GM18520 (cell line): ENCODE data around the gene CCDC186.
A peak's percentile ranks its signal among the peaks of the same experiment; 100 is the strongest.
"Not testable (repeated sequence)": the region's sequence is repeated elsewhere in the genome, so short reads cannot be mapped to it uniquely, and the experiment has no call there.

Experiments
- ATAC-seq: cut with Tn5 transposase; IDR thresholded peaks from one replicate; pipeline ENCODE4 v1.9.1; 2021; ENCODE audit not compliant: unreplicated experiment

CCDC186 gene

DNA sequence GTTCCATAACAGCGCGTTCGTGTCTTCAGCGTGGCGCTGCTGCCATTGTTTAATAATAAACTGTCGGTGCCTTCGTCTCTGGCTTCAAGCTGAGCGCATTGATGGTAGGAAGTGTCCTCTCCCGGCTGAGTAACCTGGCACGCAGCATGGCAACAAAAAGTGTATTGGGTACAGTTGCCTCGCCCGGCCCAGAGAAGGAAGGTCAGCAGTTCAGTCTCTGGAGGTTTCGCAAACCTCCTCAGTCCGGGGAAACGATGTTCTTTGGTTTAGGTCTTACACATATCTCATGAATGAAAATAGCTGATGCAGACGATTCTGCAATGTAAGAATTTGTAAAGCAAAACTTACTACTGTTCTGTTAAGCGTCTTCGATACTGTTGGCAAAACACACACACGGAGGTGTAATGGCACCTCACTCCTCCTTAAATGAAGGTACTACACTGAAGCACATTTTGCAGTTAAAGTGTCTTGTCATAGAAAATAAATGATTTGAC, 739 bp upstream of the CCDC186 start:
- peak; percentile 1 for ATAC-seq

DNA sequence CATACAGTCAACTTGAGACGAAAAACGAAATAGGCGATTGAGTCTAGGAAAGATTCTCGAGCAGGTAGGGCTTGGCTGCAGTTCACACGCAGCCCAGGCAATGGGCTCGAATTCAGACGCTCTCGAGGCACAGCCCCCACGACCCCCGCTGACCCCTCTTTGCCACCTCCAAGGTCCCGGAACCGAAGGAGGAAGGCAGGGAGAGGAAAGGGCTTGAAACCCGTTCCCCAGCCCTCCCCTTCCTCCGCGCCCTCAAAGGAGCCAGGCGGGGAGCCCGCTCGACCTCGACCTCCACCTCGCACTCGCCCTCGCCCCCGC, 441 bp downstream of the CCDC186 start:
- ATAC-seq: no peak

DNA sequence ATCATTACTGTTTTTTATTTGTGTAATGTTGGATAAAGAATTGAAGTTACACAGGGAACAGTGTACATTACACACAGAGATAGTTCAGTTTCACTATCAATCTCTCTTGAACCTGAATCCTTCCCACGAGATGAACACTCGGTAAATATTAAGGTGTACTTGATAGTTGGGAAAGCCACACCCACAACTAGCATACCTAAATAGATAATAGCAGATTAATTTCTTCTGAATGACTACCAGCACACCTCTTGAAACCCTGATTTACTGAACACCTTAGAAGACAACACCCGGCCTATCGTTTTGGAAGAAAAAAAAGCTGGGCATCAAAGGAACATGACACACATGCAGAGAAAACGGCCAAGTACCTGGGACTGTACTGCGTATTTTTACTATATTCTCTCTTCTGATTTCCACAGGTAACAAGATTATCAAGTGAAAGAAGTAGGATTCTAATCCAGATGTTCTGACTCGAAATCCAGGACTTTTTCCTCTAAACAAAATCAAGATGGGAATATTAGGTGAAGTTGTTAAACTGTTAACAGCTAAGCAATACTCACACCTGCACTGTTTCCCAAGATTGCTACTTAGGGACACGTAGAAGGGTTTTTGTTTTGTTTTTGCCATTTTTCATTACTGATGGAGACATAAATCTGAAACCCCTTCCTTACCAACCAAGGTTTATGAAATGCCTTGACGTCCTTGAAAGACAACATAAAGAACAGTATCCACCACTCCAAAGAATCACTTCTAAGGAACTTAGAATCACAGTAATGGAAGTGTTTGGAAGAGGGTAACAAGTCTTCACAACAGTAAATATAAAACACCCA, 1.0 kb downstream of the CCDC186 start:
- no peak for ATAC-seq

DNA sequence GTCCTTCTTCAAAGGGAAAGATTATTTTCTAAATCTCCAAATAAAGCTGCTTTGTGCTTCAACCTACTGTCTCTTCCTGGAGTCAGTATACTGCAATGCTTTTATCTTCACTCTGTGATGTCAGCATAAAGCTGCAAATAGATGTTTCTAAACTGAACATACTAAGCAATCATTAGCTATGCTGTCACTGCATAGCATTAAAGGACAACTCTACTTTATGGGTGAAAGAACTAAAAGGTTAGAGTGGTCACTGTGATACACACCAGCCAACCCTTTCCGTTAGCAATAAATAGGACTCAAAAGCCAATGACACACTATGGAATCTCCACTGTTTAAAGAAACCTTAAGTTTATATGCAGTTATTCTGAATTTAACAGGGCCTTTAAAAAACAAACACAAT, 1.8 kb downstream of the CCDC186 start:
- ATAC-seq: no peak

DNA sequence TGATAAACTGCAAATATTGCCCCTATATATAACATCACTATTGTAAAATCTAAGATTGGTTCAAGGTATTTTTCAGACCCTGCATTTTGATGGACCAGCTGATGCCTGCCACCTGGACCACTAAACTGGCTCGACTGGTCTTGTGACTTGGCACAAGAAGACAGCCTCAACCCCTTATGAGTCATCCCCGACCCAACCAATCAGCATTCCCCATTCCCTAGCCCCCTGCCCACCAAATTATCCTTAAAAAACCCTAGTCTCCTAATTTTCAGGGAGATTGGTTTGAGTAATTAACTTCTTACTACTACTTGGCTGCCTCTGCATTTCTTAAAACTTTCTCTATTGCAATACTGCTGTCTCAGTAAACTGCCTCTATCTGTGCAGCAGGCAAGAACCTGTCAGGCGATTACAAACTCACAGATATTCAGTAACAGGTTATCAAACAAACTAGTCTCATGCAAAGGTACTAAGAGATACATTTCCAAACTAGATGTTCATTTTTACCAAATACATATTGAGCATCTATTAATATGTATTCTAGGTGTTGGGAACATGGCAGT, 5.5 kb downstream of the CCDC186 start:
- ATAC-seq: no peak

DNA sequence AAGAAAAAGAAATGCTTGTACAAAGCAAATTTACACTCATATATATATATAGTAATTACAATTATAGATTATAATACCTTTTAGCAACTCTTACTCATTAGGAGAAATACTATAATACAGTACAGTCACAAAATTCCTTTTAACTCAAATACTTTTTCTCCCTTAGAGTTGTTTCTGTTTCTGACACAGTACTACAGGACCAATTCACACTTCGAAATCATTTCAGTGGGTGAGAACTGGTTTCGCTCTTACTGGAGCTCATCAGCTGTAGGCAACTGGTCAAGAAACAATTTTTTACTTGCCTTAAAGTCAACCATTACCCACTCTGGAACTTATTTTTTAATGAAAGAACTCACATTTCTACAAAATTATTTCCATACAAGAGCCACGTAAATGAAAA, 6.0 kb downstream of the CCDC186 start:
- peak; percentile 53 for ATAC-seq

DNA sequence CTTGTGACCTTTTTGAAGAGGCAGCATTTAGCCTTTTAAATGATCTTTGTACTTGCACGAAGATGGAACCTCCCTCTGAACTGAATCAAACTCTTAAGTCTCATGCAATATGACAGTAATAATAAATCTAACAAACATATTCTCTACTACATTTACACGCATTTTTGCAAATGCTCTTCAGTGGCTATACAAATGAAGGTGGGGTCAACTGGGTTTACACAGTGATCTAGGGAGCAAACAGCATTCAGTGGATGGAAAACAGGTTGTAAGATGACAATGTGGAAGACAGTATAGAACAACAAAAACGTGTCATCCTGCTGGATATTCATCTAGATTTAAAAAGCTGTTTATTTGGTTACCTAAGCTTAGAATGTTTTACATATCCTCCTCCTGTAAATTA, 7.5 kb downstream of the CCDC186 start:
- ATAC-seq: no peak

DNA sequence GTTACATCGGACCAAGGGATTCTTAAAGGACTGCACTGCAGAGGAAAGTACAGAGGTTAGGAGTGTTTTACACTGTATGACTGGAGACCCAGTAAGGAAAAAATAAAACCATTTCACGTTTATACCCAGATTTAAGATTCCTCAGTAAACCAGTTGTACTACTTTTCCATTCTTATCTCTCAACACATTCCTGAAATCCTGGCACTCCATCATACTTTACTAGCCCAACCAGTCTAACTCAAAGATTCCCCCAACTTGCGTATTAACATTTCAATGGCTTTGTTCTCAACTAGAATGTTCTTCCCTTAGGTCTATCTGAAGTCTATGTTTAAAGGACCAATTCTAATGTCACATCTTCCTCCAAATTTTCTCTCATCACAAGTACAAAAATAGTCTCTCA, 8.0 kb downstream of the CCDC186 start:
- no peak for ATAC-seq

DNA sequence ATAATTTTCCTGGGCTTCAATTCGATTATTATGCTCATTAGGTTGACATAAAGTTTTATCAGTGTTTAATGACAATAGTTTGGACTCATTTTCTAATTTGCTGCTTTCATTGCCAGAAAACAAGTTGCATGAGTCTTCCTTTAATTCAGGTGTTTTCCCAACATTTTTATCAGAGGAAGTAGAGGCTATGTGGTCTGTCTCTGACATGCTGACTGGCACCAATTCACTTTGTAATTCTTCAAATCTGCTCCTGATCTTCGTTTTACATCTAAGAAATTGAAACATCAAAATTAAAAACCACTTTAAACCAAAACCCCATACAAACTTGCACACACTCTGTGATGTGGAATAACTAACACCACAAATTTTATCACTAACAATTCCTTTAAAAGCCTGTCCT, 10.9 kb downstream of the CCDC186 start:
- no peak for ATAC-seq

DNA sequence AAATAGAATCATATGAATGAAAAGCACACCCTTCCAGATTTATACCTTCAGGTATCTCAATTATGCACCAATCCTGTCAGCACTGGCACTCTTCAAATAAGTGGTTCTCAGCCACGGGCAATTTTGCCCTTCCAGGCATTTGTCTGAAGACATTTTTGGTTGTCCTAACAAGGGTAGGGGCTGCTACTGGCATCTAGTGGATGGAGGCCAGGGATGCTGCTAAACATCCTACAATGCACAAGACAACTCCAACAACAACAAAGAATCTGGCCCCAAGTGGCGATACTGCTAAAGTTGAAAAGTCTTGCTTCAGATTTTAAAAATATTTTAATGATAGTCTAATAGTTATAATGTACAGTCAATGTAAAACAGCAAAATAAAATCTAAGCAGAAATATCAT, 16.1 kb downstream of the CCDC186 start:
- ATAC-seq: no peak

DNA sequence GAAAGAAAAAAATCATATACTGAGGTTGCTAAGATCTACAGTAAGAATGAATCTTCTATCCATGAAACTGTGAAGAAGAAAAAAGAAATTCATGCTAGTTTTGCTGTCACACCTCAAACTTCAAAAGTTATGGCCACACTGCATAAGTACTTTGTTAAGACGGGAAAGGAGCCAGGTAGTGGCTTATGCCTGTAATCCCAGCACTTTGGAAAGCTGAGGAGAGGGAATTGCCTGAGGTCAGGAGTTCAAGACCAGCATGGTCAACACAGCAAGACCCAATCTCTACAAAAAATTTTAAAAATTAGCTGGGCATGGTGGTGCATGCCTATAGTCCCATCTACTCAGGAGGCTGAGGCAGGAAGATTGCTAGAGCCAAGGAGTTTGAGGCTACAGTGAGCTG, 22.1 kb downstream of the CCDC186 start:
- ATAC-seq: no peak

DNA sequence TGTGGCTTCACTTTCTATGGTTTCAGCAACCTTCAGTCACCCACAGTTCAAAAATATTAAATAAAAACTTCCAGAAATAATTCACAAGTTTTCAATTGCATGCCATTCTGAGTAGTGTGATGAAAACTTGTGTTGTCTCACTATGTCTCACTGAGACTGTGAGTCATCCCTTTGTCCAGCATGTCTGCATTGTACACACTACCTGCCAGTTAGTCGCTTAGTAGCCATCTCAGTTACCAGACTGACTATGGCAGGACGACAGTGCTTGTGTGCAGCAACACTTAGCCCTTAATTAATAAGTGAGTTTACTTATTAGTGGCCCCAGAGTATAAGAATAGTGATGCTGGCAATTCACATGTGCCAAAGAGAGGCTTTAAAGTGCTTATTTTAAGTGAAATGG, 22.5 kb downstream of the CCDC186 start:
- no peak for ATAC-seq

DNA sequence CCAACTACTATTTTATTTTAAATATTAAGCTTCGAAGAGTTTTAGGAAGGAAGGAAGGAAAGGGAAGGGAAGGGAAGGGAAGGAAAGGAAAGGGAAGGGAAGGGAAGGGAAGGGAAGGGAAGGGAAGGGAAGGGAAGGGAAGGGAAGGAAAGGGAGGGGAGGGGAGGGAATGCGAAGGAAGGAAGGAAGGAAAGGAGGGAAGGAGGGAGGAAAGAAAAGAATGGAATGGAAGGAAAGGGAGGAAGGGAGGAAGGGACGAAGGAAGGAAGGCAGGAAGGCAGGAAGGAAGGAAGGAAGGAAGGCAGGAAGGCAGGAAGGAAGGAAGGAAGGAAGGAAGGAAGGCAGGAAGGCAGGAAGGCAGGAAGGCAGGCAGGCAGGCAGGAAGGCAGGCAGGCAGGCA, 24.5 kb downstream of the CCDC186 start:
- ATAC-seq: not testable (repeated sequence)

DNA sequence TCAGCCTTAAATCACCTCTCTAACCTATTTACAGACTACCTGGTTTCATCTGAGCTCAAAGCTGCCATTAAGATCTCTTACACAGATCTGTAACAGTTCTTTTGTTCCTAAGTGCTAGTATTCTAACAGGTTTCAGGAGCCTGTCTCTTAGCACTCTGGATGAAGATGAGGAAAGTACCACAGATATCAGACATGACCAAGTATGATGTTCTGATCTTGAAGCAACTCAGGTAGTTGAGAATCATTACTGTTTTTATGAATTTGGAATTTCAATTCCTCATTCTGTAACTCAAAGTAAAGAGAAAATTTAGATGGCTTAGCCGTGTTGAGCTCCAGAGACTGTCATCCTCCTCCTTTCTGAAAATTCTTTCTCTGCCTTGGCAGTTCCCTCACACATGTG, 30.8 kb downstream of the CCDC186 start:
- no peak for ATAC-seq

DNA sequence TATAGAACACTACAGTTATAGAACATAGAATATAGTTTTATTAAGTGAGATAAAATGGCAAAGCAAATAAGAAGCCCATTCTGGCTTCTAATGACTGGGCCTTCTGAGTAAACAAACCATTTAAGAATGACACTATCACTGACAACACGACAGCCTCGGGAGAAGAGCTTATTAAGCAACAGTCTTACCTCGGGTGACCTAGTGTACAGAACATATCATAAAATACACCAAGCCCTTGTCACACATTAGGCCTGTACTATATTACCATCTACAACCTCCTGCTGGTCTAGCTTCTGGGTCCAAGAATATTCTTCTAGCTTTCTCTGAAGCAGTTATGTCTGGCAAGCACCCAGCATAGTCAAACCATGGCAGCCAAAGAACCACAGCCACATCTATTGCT, 32.0 kb downstream of the CCDC186 start:
- no peak for ATAC-seq

DNA sequence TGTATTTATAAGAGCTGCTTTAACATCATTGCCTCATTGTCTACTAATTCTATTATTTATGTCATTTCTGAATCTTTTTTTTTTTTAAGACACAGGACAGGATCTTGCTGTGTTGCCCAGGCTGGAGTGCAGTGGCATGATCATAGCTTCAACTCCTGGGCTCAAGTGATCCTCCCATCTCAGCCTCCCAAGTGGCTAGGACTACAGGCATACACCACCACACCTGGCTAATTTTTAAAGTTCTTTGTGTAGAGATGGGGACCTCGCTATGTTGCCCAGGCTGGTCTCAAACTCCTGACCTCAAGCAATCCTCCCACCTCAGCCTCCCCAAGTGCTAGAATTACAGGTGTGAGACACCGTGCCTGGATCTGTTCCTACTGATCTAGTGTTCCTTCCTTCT, 33.2 kb downstream of the CCDC186 start:
- not testable (repeated sequence) for ATAC-seq

DNA sequence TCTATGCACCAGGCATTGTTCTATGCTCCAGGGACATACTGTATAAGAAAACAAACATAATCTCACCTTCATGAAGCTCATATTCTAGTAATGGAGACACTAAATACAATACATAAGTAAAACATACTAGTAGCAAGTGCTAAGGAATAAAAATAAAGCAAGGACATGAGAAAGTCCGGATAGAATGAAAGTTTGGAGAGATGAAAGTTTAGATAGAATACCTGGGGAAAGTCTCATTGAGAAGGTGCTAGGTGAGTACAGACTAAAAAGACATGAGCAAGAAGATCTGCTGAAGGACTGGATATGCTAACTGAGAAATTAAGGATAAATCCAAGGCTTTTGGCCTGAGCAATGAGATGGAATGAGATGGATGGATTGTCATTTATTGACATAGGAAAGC, 34.0 kb downstream of the CCDC186 start:
- no peak for ATAC-seq

DNA sequence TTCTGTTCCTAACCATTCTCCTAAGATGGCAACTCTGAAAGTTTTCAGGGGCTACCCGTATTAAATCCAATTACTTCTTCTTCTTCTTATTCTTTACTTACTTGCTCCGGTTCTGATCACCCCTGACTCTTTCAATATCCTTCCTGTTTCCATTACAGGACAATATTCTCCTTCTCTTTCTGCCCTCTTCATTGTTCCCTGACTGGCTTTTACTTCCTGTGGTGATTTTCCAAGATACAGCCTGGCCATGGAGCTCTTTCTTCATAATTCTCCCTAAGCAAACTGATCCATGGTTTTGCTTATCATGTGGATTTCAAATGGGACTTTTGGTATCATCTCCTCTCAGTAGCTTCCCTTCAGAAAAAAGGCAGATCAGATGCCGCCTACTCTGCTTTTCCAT, 35.4 kb downstream of the CCDC186 start:
- no peak for ATAC-seq

DNA sequence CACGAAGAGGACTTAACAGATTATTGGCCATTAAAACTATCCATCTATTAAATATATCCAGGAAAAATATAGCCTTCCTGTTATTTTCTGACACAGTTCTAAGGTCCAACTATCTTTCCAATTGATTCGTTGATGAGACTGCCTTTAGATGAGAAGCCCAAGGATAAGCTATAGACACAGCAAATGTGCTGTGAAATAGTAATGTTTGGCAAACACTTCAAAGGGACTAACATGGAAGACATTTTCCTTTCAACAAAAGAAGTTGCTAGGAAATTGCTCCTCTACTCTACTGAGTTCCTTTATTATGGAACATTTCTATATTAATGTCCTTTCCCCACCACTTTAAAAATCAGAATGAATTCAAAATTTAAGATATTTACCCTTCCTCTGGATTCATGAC, 38.5 kb downstream of the CCDC186 start:
- ATAC-seq: no peak

DNA sequence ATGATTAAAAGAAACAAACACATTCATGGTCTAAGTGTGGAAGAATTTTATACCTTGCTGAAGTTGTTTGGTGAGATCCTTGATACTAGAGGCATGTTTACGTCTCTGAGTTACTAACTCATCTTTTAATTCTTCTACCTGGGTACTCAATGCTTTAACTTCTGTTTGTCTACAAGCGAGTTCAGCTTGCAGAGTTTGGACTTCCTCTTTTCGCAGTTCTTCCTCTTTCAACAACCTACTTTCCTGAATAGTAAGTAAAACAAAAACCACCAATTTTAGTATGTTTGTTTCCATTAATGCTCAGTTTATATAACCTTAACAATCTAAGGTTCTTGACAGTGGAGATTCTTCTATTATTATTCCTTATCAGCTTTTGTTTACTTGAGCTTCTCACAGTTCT, 42.9 kb downstream of the CCDC186 start:
- ATAC-seq: no peak

DNA sequence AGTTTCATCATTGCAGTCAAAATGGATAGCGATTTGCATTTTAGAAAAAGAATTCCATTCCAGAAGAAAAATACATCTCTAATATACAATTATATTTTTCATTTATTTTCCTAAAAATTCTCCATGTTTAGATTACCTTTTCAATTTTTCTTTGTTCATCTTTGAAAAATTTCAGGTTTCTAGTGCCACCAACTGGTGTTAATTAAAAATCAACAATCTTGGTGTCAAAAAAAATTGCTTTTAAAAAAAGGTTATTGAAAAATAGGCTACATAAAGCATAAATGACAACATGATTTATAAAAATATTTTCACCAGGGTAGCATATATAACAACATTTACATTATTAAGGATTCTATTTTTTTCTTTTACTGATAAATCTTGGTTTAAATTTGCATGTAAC, 53.0 kb downstream of the CCDC186 start:
- ATAC-seq: no peak

DNA sequence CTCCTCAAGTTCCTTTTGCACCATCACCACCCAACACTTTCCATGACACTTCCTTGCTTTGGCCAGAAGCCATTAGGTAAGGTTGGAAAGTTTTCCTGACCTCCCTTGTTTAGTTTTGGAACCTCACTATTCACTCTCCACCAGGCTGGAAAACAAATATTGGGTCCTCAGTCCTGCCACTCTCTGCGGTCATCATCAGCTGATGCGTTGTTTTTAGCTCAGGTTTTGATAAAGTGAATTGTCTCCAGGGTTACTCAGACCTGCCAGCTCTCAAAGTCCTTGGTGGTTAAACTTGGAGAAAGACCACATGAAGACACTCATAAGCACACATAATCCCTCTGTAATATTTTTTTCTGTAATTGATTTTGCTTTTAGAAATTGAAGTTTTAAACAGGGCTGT, 55.5 kb downstream of the CCDC186 start:
- no peak for ATAC-seq

DNA sequence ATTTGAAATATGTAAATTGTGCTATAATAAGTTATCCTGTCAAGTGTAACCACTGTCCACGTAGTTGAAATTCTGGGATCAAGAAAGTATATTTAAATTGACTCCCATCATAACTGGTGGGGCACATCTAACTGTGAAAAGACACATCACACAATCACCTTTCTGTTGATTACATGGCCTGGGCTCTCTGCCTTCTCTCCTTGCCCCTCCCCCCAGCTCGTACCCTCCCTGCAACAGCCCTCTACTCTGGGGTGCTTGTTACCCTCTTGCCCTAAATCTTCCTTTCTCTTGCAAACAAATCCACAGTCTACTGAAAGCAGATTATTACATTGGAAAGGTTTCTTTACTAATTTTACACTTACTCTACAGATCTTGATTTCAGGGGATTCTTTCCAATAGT, 56.3 kb downstream of the CCDC186 start:
- ATAC-seq: no peak
